K562 (cell line): ENCODE results near the gene ATP5F1D. TPM values are rescaled to one million over a fixed set of nuclear protein-coding genes. Genes with fewer than 3 reads are reported as not detected.

Experiments used
- ATF1 ChIP-seq, 2 experiments: fragments of 450-650 bp in 1 of 2; IDR thresholded peaks; 2 replicates each; pipeline ENCODE4 v1.6.1; 2016; ENCODE audit warnings: missing compliant biosample characterization in 1 of 2, missing genetic modification characterization in 1 of 2
- BHLHE40 ChIP-seq: IDR thresholded peaks from 2 replicates; pipeline ENCODE4 v1.6.1; 2011; ENCODE audit warnings: low read length, improper control_type of control experiment
- CAMTA2 ChIP-seq: fragments of 250-450 bp; sonication (Bioruptor Pico); conservative IDR thresholded peaks from 2 replicates; pipeline ENCODE4 v1.5.1; 2022
- CREB1 ChIP-seq, 2 experiments: sonication (generic) in 1 of 2; formaldehyde crosslinking in 1 of 2; IDR thresholded peaks; 2 replicates each; pipeline versions ENCODE4 v1.6.1 to v1.8.0; 2012 to 2022; ENCODE audit warnings: inconsistent platforms in 1 of 2, mild to moderate bottlenecking in 1 of 2, missing genetic modification reagents in 1 of 2, moderate library complexity in 1 of 2
- CTCF ChIP-seq, 3 experiments: IDR thresholded peaks in 2 of 3; conservative IDR thresholded peaks in 1 of 3; 2 replicates each; pipeline ENCODE4 v1.5.1; 2011 to 2012; ENCODE audit warnings: low read length in 3 of 3, mild to moderate bottlenecking in 3 of 3, control low read depth in 2 of 3, improper control_type of control experiment in 1 of 3, inconsistent platforms in 1 of 3, low read depth in 1 of 3, mixed read lengths in 1 of 3, moderate library complexity in 1 of 3; ENCODE audit not compliant: insufficient read depth in 2 of 3
- CXXC5 ChIP-seq: fragments of 250-450 bp; sonication (Bioruptor Pico); IDR thresholded peaks from 2 replicates; pipeline ENCODE4 v1.8.0; 2022; ENCODE audit warnings: inconsistent platforms, mild to moderate bottlenecking, moderate library complexity
- E2F3 ChIP-seq: fragments of 250-450 bp; sonication (Bioruptor Pico); IDR thresholded peaks from 2 replicates; pipeline ENCODE4 v1.4.0; 2020; ENCODE audit warnings: mild to moderate bottlenecking
- ETV1 ChIP-seq: fragments of 450-650 bp; conservative IDR thresholded peaks from 2 replicates; pipeline ENCODE4 v1.6.1; 2016; ENCODE audit warnings: missing genetic modification characterization, control low read depth, low read depth, missing compliant biosample characterization
- GTF2E2 ChIP-seq: fragments of 200-800 bp; sonication (Bioruptor generic); IDR thresholded peaks from 2 replicates; pipeline ENCODE4 v1.6.1; 2016; ENCODE audit warnings: missing genetic modification characterization, missing compliant biosample characterization
- MAZ ChIP-seq, 2 experiments: fragments of 450-650 bp in 1 of 2; sonication (generic) in 1 of 2; formaldehyde crosslinking; IDR thresholded peaks in 1 of 2; conservative IDR thresholded peaks in 1 of 2; 2 replicates each; pipeline versions ENCODE4 v1.4.0 to v1.5.0; 2020; ENCODE audit warnings: mild to moderate bottlenecking in 1 of 2, missing genetic modification reagents in 1 of 2
- MBD2 ChIP-seq: sonication (generic); IDR thresholded peaks from 2 replicates; pipeline ENCODE4 v1.6.1; 2016; ENCODE audit warnings: low read depth, borderline replicate concordance
- MLLT1 ChIP-seq, 2 experiments: fragments of 450-650 bp; IDR thresholded peaks; 2 replicates each; pipeline ENCODE4 v1.6.1; 2016
- MTA2 ChIP-seq: fragments of 450-650 bp; IDR thresholded peaks from 2 replicates; pipeline ENCODE4 v1.6.1; 2016; ENCODE audit warnings: low read depth
- PHF20 ChIP-seq: fragments of 450-650 bp; IDR thresholded peaks from 2 replicates; pipeline ENCODE4 v1.6.1; 2018; ENCODE audit not compliant: partially characterized antibody
- RFX5 ChIP-seq: IDR thresholded peaks from 2 replicates; pipeline ENCODE4 v1.6.1; 2011; ENCODE audit warnings: low read depth, mild to moderate bottlenecking, improper control_type of control experiment, low read length
- SMAD4 ChIP-seq: fragments of 250-450 bp; sonication (Bioruptor Pico); conservative IDR thresholded peaks from 2 replicates; pipeline ENCODE4 v1.8.0; 2021; ENCODE audit warnings: inconsistent platforms, mild to moderate bottlenecking, moderate library complexity
- SMARCA5 ChIP-seq: fragments of 450-650 bp; IDR thresholded peaks from 2 replicates; pipeline ENCODE4 v1.6.1; 2016
- ZNF444 ChIP-seq: fragments of 250-450 bp; sonication (Bioruptor Pico); IDR thresholded peaks from 2 replicates; pipeline ENCODE4 v1.4.0; 2020; ENCODE audit warnings: mild to moderate bottlenecking, moderate library complexity
- ZNF511 ChIP-seq: sonication (generic); formaldehyde crosslinking; IDR thresholded peaks from 2 replicates; pipeline ENCODE4 v1.8.0; 2022; ENCODE audit warnings: mild to moderate bottlenecking, missing genetic modification reagents
- ZNF589 ChIP-seq: fragments of 200-800 bp; sonication (Bioruptor generic); IDR thresholded peaks from 2 replicates; pipeline ENCODE4 v1.6.1; 2016; ENCODE audit warnings: low read depth, missing genetic modification characterization, missing compliant biosample characterization
- ZNF639 ChIP-seq, 2 experiments: fragments of 200-800 bp in 1 of 2; sonication (Bioruptor generic) in 1 of 2; sonication (generic) in 1 of 2; formaldehyde crosslinking in 1 of 2; IDR thresholded peaks in 1 of 2; conservative IDR thresholded peaks in 1 of 2; 2 replicates each; pipeline versions ENCODE4 v1.5.0 to v1.6.1; 2016 to 2020; ENCODE audit warnings: missing compliant biosample characterization in 1 of 2, missing genetic modification characterization in 1 of 2, missing genetic modification reagents in 1 of 2
- polyA plus RNA-seq, 8 experiments: library from polyadenylated mRNA; depleted of rRNA in 4 of 8; stranded (reverse) in 5 of 8; unstranded in 3 of 8; fragments of >200 nt; fragmentation: Nextera tagmentation in 2 of 8; fragmentation: Illumina TruSeq in 1 of 8; extraction: Ambion mirVana in 2 of 8; extraction: Trizol in 1 of 8; gene quantifications; 2 replicates each; pipeline versions ENCODE4 v1.2.1 to v1.2.3, GENCODE V29; 2011 to 2014; ENCODE audit warnings: inconsistent platforms in 1 of 8, missing spikeins in 1 of 8
- total RNA-seq, 7 experiments: library from RNA; depleted of rRNA in 6 of 7; stranded (reverse); fragments of >200 nt in 6 of 7; fragmentation: Illumina TruSeq in 2 of 7; extraction: Trizol in 2 of 7; gene quantifications; 2 replicates each; pipeline versions ENCODE4 v1.2.1 to v1.2.3, GENCODE V29; 2011 to 2021; ENCODE audit warnings: low replicate concordance in 1 of 7

The ATP5F1D gene
- total and polyA plus RNA-seq, 9 of the 15 experiments (the other 6 are each of a cell fraction or from before 2014, with no cell fraction given) = 3.9 to 409 (median 36.8) TPM

GRCh38 chr19:1205114-1206099 lies 36.1 kb upstream of the ATP5F1D start, which contains the start of gene STK11 (continued):
- TF ChIP-seq ATF1 (CRISPR knock-in tag; IDR thresholded peaks at IDR 0.05) = no peak
- peak; percentile 82 for TF ChIP-seq ATF1 (tag; IDR thresholded peaks at IDR 0.05)
- peak; percentile 37; the same call in 1 of the 2 replicates for TF ChIP-seq GTF2E2 (tag)
- peak; percentile 33 for TF ChIP-seq SMAD4 (CRISPR knock-in tag)
- peak; percentile 71 for TF ChIP-seq CREB1 (IDR thresholded peaks at IDR 0.05)
- peak; percentile 50; the same call in 1 of the 2 replicates for TF ChIP-seq CREB1 (CRISPR knock-in tag; IDR thresholded peaks at IDR 0.05)
- TF ChIP-seq MTA2 = 0 out of 2 replicates have a peak, but pooled peaks have one; percentile 19
- 0 out of 2 replicates have a peak, but pooled peaks have one; percentile 50 for TF ChIP-seq CAMTA2 (CRISPR knock-in tag)
- 0 out of 2 replicates have a peak, but pooled peaks have one; percentile 6 for TF ChIP-seq ETV1 (tag)
- peak; percentile 71 to 79 for TF ChIP-seq MAZ (CRISPR knock-in tag; conservative IDR thresholded peaks at IDR 0.05 in 1 of 2, IDR thresholded peaks at IDR 0.05 in 1 of 2)
- TF ChIP-seq MLLT1 (IDR thresholded peaks at IDR 0.05) = peak in 1 of 2 experiments; percentile 77; a peak in 2 of 4 replicates
- TF ChIP-seq CTCF (IDR thresholded peaks at IDR 0.05 in 2 of 3, conservative IDR thresholded peaks at IDR 0.05 in 1 of 3; ENCODE audit: insufficient read depth in 2 of 3, low read depth in 1 of 3, low read length in 3 of 3) = 0 out of 6 replicates have a peak, but pooled peaks of 1 of the 3 experiments have one; percentile 2
- TF ChIP-seq ZNF589 (CRISPR knock-in tag) = 0 out of 2 replicates have a peak, but pooled peaks have one; percentile 4
- 0 out of 2 replicates have a peak, but pooled peaks have one; percentile 80 for TF ChIP-seq ZNF444
- TF ChIP-seq BHLHE40 = peak; percentile 50
- no peak for TF ChIP-seq RFX5
- peak in 1 of 2 experiments; percentile 67; a peak in 1 of 4 replicates for TF ChIP-seq ZNF639 (CRISPR knock-in tag; conservative IDR thresholded peaks at IDR 0.05 in 1 of 2, IDR thresholded peaks at IDR 0.05 in 1 of 2)
- TF ChIP-seq SMARCA5 = no peak
- peak; percentile 89 for TF ChIP-seq CXXC5 (CRISPR knock-in tag)
- TF ChIP-seq PHF20 = no peak
- 0 out of 2 replicates have a peak, but pooled peaks have one; percentile 45 for TF ChIP-seq E2F3 (CRISPR knock-in tag)
- peak; percentile 96 for TF ChIP-seq MBD2
- TF ChIP-seq ZNF511 (CRISPR knock-in tag) = no peak
